ENCODE data around the gene SLC7A14. TPM values are rescaled to one million over a fixed set of nuclear protein-coding genes. Genes with fewer than 3 reads are reported as not detected.

Gene SLC7A14
- total and polyA plus RNA-seq, 2 donors (not counting 3 experiments of a cell fraction or from before 2014, with no cell fraction given): 0.07 to 0.57 TPM

DNA sequence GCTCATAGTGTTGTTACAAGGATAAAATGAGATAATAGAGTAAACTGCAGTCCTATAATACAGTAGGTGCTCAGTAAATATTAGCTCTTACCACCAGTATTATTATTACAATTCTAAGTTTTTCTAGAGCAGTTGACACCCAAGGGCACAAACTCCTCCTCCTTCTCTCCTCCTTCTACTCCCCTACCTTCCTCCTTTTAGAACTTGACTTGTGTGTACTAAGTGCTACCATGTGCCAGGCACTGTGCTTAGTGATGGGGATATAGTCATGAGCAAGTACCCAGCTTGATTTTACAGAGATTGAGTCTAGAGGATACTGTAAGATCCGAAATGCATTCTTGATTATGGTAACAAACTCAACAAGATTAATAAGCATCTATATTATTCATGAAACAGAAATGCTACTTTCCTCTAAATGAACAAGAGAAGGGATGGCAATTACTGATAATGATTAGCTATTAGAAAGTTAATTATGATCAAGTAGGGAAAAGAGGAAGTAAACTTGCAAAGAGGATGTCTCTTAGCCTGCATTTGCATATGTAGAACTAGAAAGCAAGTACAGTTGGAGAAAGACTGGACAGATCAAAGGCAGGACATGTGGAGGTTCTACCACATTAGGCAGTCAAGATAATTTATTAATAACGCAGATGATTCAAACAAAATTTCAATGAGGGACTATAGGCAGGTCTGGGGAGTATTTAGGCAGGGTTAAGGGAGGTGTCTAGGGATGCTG is 94.9 kb downstream of the SLC7A14 start:
- dilution Hi-C loops (cut with MboI; ENCODE audit: extremely low pct_ligation_motif_present, low sequenced_read_pairs): no loop called here
- Histone ChIP-seq H3K27ac (ENCODE audit: insufficient read depth, low read depth, low read length) (no peak overlapping the region), H3K9ac (replicated peaks; ENCODE audit: extremely low read depth, insufficient read depth, low read length) (no peak overlapping the region), H3K36me3 (ENCODE audit: control insufficient read depth in 2 of 2, extremely low read depth in 1 of 2, insufficient read depth in 2 of 2, low read length in 2 of 2) (no peaks in the 10 kb centered on the region), H4K20me1 (replicated peaks; ENCODE audit: control insufficient read depth, extremely low read depth, insufficient read depth, low read length) (no peaks in the 10 kb centered on the region), H3K27me3 (ENCODE audit: control insufficient read depth in 2 of 2, insufficient read depth in 2 of 2, low read length in 2 of 2) (no peaks in the 10 kb centered on the region), H3K9me1 (replicated peaks; ENCODE audit: control insufficient read depth, extremely low read depth, insufficient read depth, low read length) (no peaks in the 10 kb centered on the region), H3K4me3 (replicated peaks in 1 of 3; ENCODE audit: insufficient read depth in 1 of 3, low read depth in 1 of 3, low read length in 3 of 3) (no peak overlapping the region), H2AFZ (ENCODE audit: low read depth, low read length) (no peak overlapping the region), H3K79me2 (ENCODE audit: control insufficient read depth, insufficient read depth, low read length) (no peaks in the 10 kb centered on the region), H3K4me2 (ENCODE audit: insufficient read depth, low read length) (no peak overlapping the region), H3K4me1 (ENCODE audit: control insufficient read depth, extremely low read depth, insufficient read depth, low read length) (no peaks in the 10 kb centered on the region), H3K9me3 (replicated peaks; ENCODE audit: control insufficient read depth, insufficient read depth, low read length) (no peaks in the 10 kb centered on the region)
- CTCF ChIA-PET: interaction anchor here (1.3 kb wide), 1 partner anchor 9 kb away, joined by 5 read pairs; no protein-coding TSS in a partner anchor
- TF ChIP-seq POLR2AphosphoS5 (IDR thresholded peaks at IDR 0.05; ENCODE audit: insufficient read depth, low read depth, low read length) (no peak), FOS (IDR thresholded peaks at IDR 0.05; ENCODE audit: borderline replicate concordance, insufficient read depth, low read length) (no peak), GATA2 (IDR thresholded peaks at IDR 0.05; ENCODE audit: insufficient read depth, insufficient read length, low read depth, low read length) (no peak), EZH2 (IDR thresholded peaks at IDR 0.05; ENCODE audit: borderline replicate concordance, low read depth, low read length, severe bottlenecking) (no peak), JUN (IDR thresholded peaks at IDR 0.05; ENCODE audit: borderline replicate concordance, insufficient read depth, insufficient read length, low read depth) (no peak), POLR2A (IDR thresholded peaks at IDR 0.05; ENCODE audit: low read depth, low read length) (no peak)
- TF ChIP-seq, protein P1, sequence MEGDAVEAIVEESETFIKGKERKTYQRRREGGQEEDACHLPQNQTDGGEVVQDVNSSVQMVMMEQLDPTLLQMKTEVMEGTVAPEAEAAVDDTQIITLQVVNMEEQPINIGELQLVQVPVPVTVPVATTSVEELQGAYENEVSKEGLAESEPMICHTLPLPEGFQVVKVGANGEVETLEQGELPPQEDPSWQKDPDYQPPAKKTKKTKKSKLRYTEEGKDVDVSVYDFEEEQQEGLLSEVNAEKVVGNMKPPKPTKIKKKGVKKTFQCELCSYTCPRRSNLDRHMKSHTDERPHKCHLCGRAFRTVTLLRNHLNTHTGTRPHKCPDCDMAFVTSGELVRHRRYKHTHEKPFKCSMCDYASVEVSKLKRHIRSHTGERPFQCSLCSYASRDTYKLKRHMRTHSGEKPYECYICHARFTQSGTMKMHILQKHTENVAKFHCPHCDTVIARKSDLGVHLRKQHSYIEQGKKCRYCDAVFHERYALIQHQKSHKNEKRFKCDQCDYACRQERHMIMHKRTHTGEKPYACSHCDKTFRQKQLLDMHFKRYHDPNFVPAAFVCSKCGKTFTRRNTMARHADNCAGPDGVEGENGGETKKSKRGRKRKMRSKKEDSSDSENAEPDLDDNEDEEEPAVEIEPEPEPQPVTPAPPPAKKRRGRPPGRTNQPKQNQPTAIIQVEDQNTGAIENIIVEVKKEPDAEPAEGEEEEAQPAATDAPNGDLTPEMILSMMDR (IDR thresholded peaks at IDR 0.05; ENCODE audit: extremely low read depth in 1 of 2, insufficient read depth in 1 of 2, low read depth in 1 of 2, low read length in 2 of 2): no peak
- POLR2A ChIA-PET: no interaction called here
- DNase-seq (ENCODE audit: low read depth, low spot score) (no peak), FAIRE-seq (no peak)
- intact Hi-C loops (cut with micrococcal nuclease): no loop called here
- no TSS peak for BruUV-seq (replicated peaks)
